Measurements from ENCODE around the gene TP53BP2. TPM values are rescaled to one million over a fixed set of nuclear protein-coding genes. Genes with fewer than 3 reads are reported as not detected.

The TP53BP2 gene
- total and polyA plus RNA-seq, 5 donors from 2014 or later: 7.4 to 93.5 (median 8.2) TPM

DNA sequence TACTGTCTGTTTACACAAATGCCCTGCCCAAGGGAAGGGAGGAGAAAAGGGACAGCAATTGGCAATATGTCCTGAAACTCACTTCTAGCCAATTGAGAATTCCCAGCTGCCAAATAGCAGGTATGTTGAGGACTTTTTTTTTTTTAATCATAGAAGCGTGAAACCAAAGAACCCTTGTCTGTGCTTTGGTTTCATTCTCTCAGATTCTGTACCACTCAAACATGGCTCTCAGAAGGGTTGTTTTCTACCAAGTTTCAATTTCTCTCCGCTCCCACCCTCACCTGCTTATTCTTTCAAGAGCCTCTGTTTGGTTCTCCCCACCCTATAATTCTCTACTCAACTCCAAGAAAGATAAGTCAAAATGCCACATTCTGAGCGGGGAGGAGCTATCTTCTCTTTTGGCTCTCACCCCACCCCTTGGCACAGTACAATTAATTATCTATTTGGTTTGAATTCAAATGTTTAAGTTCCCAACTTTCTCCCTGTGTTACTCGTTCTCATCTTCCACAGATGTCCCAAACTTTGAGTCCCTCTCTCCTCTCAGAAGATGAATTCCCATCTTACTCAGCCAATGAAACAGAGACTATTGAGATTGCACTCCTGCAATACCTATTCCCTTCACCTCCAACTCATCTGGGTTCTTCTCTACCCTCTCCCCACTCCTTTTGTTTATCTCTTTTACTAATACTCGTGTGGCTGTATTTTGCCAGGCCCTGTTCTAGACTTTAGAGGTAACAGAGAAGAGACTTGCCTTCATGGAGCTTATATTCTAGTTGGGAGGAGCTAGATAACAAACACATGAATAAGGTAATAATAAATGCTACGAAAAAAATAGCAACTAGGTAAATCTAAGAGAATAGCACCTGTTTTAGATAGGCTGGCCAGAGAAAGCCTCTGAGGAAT lies 3.9 kb upstream of the TP53BP2 start:
- no peak for DNase-seq
- Mint-ChIP-seq H3K36me3 (no peaks in the 10 kb centered on the region), H3K9me3 (no peaks in the 10 kb centered on the region), H3K4me1 (peaks cover 0 to 21% (median 16%) of the 10 kb centered on the region in 4 donors), H3K27me3 (peaks cover 23% of the 10 kb centered on the region), H3K4me3 (no peak overlapping the region), H3K27ac (no peak overlapping the region)
- no peak overlapping the region for H3K4me3 ChIP-seq (ENCODE audit: low read depth, low read length)
- H3K27me3 ChIP-seq (ENCODE audit: control insufficient read depth, insufficient read depth, low read length): peaks cover 6% of the 10 kb centered on the region
- H3K9me3 ChIP-seq (ENCODE audit: control insufficient read depth in 2 of 2, low read length in 2 of 2): no peaks in the 10 kb centered on the region
- no peaks in the 10 kb centered on the region for H3K36me3 ChIP-seq (ENCODE audit: control insufficient read depth, insufficient read depth, low read length)
- H3K4me1 ChIP-seq (ENCODE audit: control insufficient read depth, insufficient read depth, low read length, poor library complexity, severe bottlenecking): peaks cover 8% of the 10 kb centered on the region
- ATAC-seq (ENCODE audit: low read depth in 2 of 2): no peak
- H3K27ac ChIP-seq (ENCODE audit: insufficient read depth, low read length, poor library complexity, severe bottlenecking): no peak overlapping the region

DNA sequence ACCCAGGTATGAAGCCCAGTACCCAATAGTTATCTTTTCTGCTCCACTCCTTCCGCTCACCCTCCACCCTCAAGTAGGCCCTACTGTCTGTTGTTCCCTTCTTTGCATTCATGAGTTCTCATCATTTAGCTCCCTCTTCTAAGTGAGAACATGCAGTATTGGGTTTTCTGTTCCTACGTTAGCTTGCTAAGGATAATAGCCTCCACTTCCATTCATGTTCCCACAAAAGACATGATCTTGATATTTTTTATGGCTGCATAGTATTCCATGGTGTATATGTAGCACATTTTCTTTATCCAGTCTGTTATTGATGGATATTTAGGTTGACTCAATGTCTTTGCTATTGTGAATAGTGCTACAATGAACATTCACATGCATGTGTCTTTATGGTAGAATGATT lies 2.8 kb upstream of the TP53BP2 start:
- Histone ChIP-seq H3K27ac (ENCODE audit: insufficient read depth, low read length, poor library complexity, severe bottlenecking) (no peak overlapping the region), H3K4me1 (ENCODE audit: control insufficient read depth, insufficient read depth, low read length, poor library complexity, severe bottlenecking) (peaks cover 16% of the 10 kb centered on the region), H3K4me3 (ENCODE audit: low read depth, low read length) (no peak overlapping the region), H3K36me3 (ENCODE audit: control insufficient read depth, insufficient read depth, low read length) (no peaks in the 10 kb centered on the region), H3K9me3 (ENCODE audit: control insufficient read depth in 2 of 2, low read length in 2 of 2) (no peaks in the 10 kb centered on the region), H3K27me3 (ENCODE audit: control insufficient read depth, insufficient read depth, low read length) (peaks cover 6% of the 10 kb centered on the region)
- ATAC-seq (ENCODE audit: low read depth in 2 of 2): no peak
- Mint-ChIP-seq H3K27me3 (peaks cover 22% of the 10 kb centered on the region), H3K36me3 (no peaks in the 10 kb centered on the region), H3K4me1 (peaks cover 0 to 30% (median 24%) of the 10 kb centered on the region in 4 donors), H3K9me3 (no peaks in the 10 kb centered on the region), H3K4me3 (peak overlapping the region in 1 of 4 donors; percentile 94), H3K27ac (no peak overlapping the region)
- DNase-seq: no peak

DNA sequence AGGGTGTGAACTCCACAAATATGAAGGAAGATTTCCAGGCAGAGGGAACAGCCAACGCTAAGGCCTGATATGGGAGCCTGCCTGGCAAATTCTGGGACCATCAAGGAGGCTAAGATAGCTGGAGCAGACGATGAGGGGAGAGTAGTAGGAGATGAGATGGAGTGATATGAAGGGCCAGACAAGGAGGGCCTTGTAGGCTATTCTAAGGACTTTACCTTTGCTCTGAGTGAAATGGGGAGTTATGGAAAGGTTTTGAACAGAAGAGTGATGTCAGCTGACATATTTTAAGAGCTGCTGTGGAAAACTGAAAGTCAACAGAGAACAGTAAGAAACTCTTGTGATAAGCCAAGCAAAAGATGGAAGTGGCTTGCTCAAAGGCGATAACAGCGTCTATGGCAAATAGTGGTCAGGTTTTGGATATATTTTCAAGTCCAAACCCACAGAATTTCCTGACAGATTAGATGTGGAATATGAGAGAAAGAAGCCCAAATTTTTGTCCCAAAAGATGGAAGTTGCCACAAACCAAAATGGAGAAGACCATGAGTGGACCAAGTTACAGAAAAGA lies 2.1 kb upstream of the TP53BP2 start:
- Histone ChIP-seq H3K4me1 (ENCODE audit: control insufficient read depth, insufficient read depth, low read length, poor library complexity, severe bottlenecking) (peaks cover 23% of the 10 kb centered on the region), H3K4me3 (ENCODE audit: low read depth, low read length) (peak overlapping the region; percentile 7), H3K36me3 (ENCODE audit: control insufficient read depth, insufficient read depth, low read length) (no peaks in the 10 kb centered on the region), H3K9me3 (ENCODE audit: control insufficient read depth in 2 of 2, low read length in 2 of 2) (no peaks in the 10 kb centered on the region), H3K27ac (ENCODE audit: insufficient read depth, low read length, poor library complexity, severe bottlenecking) (no peak overlapping the region), H3K27me3 (ENCODE audit: control insufficient read depth, insufficient read depth, low read length) (peaks cover 6% of the 10 kb centered on the region)
- no peak for ATAC-seq (ENCODE audit: low read depth in 2 of 2)
- Mint-ChIP-seq H3K36me3 (no peaks in the 10 kb centered on the region), H3K9me3 (no peaks in the 10 kb centered on the region), H3K27ac (peak overlapping the region in 1 of 3 donors; percentile 95), H3K4me1 (peaks cover under 1 to 35% (median 26%) of the 10 kb centered on the region in 4 donors), H3K27me3 (peaks cover 18% of the 10 kb centered on the region), H3K4me3 (peak overlapping the region in 3 of 4 donors; percentile 91 to 95 (median 94))
- no peak for DNase-seq

DNA sequence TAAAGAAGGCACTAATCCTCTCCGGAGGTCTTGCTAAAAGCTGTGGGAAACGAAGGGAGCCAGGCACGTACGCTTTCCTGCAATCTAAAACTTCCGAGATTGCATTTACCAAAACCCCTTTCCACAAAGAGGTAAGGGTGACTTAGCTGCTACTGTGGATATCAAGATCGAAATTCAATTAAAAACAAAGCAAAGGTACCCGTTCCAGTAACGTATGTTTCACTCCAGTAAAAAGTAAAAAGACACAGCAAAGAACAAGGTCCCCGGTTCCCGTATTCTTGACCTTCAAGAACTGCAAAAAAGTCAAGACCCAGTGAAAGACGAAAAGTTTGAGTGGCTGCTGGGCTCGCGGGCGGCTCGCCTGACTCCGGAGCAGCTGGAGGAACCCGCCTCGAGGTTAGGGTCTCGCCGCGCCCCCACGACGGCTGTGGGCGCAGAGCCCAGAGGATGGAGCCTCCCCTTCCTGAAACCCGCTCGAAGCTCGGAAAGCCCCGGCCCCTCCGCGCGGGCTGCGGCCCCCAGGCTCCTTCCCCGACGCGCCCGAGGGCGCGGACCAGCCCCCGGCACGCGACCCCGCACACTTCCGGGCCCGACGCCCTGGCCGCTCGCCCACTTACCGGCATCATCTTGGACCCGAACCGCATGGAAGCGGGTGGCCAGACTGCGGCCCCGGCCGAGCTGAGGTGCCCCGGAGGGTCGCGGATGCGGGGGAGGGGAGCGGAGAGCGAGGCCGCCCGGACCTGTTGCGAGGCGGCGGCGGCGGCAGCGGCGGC lies 524 bp downstream of the TP53BP2 start:
- Mint-ChIP-seq H3K4me3 (peak overlapping the region; percentile 94 to 99 (median 95)), H3K27ac (peak overlapping the region; percentile 98 to 99 (median 98)), H3K4me1 (peaks cover 8 to 51% (median 39%) of the 10 kb centered on the region in 4 donors), H3K9me3 (no peaks in the 10 kb centered on the region), H3K36me3 (no peaks in the 10 kb centered on the region), H3K27me3 (peaks cover 10% of the 10 kb centered on the region)
- peaks cover 29% of the 10 kb centered on the region for H3K4me1 ChIP-seq (ENCODE audit: control insufficient read depth, insufficient read depth, low read length, poor library complexity, severe bottlenecking)
- ATAC-seq (ENCODE audit: low read depth in 2 of 2): peak; percentile 19 to 22
- peak overlapping the region; percentile 98 for H3K4me3 ChIP-seq (ENCODE audit: low read depth, low read length)
- peak overlapping the region; percentile 95 for H3K27ac ChIP-seq (ENCODE audit: insufficient read depth, low read length, poor library complexity, severe bottlenecking)
- H3K27me3 ChIP-seq (ENCODE audit: control insufficient read depth, insufficient read depth, low read length): peaks cover 2% of the 10 kb centered on the region
- peak; percentile 60 to 66 (median 62) for DNase-seq
- H3K36me3 ChIP-seq (ENCODE audit: control insufficient read depth, insufficient read depth, low read length): no peaks in the 10 kb centered on the region
- no peaks in the 10 kb centered on the region for H3K9me3 ChIP-seq (ENCODE audit: control insufficient read depth in 2 of 2, low read length in 2 of 2)

DNA sequence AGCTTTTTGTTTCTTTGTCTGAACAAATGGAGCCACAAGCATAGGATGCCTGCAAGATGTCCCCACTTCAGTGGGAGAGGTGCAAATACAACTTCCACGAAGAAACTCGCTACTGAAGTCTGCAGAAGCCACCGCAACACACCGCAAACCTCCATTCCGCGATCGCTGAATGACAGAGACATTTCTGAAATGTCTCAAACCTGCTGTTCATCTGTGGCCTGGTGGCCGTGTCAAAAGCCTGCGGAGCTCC lies 1.0 kb downstream of the TP53BP2 start:
- peak overlapping the region; percentile 98 for H3K4me3 ChIP-seq (ENCODE audit: low read depth, low read length)
- peaks cover 29% of the 10 kb centered on the region for H3K4me1 ChIP-seq (ENCODE audit: control insufficient read depth, insufficient read depth, low read length, poor library complexity, severe bottlenecking)
- peak in 1 of 3 donors; percentile 32 for DNase-seq
- peaks cover 11 to 56% (median 42%) of the 10 kb centered on the region in 4 donors for H3K4me1 Mint-ChIP-seq
- peaks cover 6% of the 10 kb centered on the region for H3K27me3 Mint-ChIP-seq
- no peaks in the 10 kb centered on the region for H3K9me3 Mint-ChIP-seq
- no peaks in the 10 kb centered on the region for H3K36me3 Mint-ChIP-seq
- no peak for ATAC-seq (ENCODE audit: low read depth in 2 of 2)
- H3K9me3 ChIP-seq (ENCODE audit: control insufficient read depth in 2 of 2, low read length in 2 of 2): no peaks in the 10 kb centered on the region
- peak overlapping the region; percentile 98 to 99 (median 98) for H3K27ac Mint-ChIP-seq
- H3K27me3 ChIP-seq (ENCODE audit: control insufficient read depth, insufficient read depth, low read length): peaks cover 1% of the 10 kb centered on the region
- H3K4me3 Mint-ChIP-seq: peak overlapping the region; percentile 94 to 99 (median 95)
- H3K27ac ChIP-seq (ENCODE audit: insufficient read depth, low read length, poor library complexity, severe bottlenecking): peak overlapping the region; percentile 95
- H3K36me3 ChIP-seq (ENCODE audit: control insufficient read depth, insufficient read depth, low read length): no peaks in the 10 kb centered on the region

GRCh38 chr1:223843934-223844786 lies 1.6 kb downstream of the TP53BP2 start:
- H3K27ac ChIP-seq (ENCODE audit: insufficient read depth, low read length, poor library complexity, severe bottlenecking): peak overlapping the region; percentile 95
- H3K27me3 Mint-ChIP-seq: peaks cover 6% of the 10 kb centered on the region
- H3K27me3 ChIP-seq (ENCODE audit: control insufficient read depth, insufficient read depth, low read length): no peaks in the 10 kb centered on the region
- peak overlapping the region; percentile 98 for H3K4me3 ChIP-seq (ENCODE audit: low read depth, low read length)
- H3K4me1 ChIP-seq (ENCODE audit: control insufficient read depth, insufficient read depth, low read length, poor library complexity, severe bottlenecking): peaks cover 29% of the 10 kb centered on the region
- no peaks in the 10 kb centered on the region for H3K9me3 Mint-ChIP-seq
- no peak for ATAC-seq (ENCODE audit: low read depth in 2 of 2)
- peak overlapping the region; percentile 94 to 99 (median 95) for H3K4me3 Mint-ChIP-seq
- H3K4me1 Mint-ChIP-seq: peaks cover 12 to 56% (median 42%) of the 10 kb centered on the region in 4 donors
- H3K9me3 ChIP-seq (ENCODE audit: control insufficient read depth in 2 of 2, low read length in 2 of 2): no peaks in the 10 kb centered on the region
- H3K27ac Mint-ChIP-seq: peak overlapping the region; percentile 98 to 99 (median 98)
- peak in 2 of 3 donors; percentile 16 to 17 for DNase-seq
- no peaks in the 10 kb centered on the region for H3K36me3 Mint-ChIP-seq
- H3K36me3 ChIP-seq (ENCODE audit: control insufficient read depth, insufficient read depth, low read length): no peaks in the 10 kb centered on the region

GRCh38 chr1:223842784-223843183 lies 3.0 kb downstream of the TP53BP2 start:
- DNase-seq (no peak), ATAC-seq (ENCODE audit: low read depth in 2 of 2) (no peak)
- no peaks in the 10 kb centered on the region for H3K9me3 ChIP-seq (ENCODE audit: control insufficient read depth in 2 of 2, low read length in 2 of 2)
- H3K36me3 ChIP-seq (ENCODE audit: control insufficient read depth, insufficient read depth, low read length): no peaks in the 10 kb centered on the region
- Mint-ChIP-seq H3K4me1 (peaks cover 20 to 68% (median 51%) of the 10 kb centered on the region in 4 donors), H3K9me3 (no peaks in the 10 kb centered on the region), H3K27ac (peak overlapping the region in 2 of 3 donors; percentile 1 to 33), H3K27me3 (peaks cover 6% of the 10 kb centered on the region), H3K36me3 (no peaks in the 10 kb centered on the region), H3K4me3 (peak overlapping the region; percentile 4 to 26 (median 8))
- H3K27ac ChIP-seq (ENCODE audit: insufficient read depth, low read length, poor library complexity, severe bottlenecking): no peak overlapping the region
- peak overlapping the region; percentile 43 for H3K4me3 ChIP-seq (ENCODE audit: low read depth, low read length)
- no peaks in the 10 kb centered on the region for H3K27me3 ChIP-seq (ENCODE audit: control insufficient read depth, insufficient read depth, low read length)
- peaks cover 29% of the 10 kb centered on the region for H3K4me1 ChIP-seq (ENCODE audit: control insufficient read depth, insufficient read depth, low read length, poor library complexity, severe bottlenecking)
